Activated CD8-positive, alpha-beta memory T cell treated with anti-CD3 and anti-CD28 coated beads for 4 hours (primary cell): ENCODE results near the gene GLDN.
"Not testable (repeated sequence)": the region's sequence is repeated elsewhere in the genome, so short reads cannot be mapped to it uniquely, and the experiment has no call there.

Source experiments
- DNase-seq, 2 donors: peaks; one replicate each; pipeline ENCODE4 v3.0.0-alpha.2; 2020; ENCODE audit warnings: low read depth in 2 of 2

GLDN gene

GRCh38 chr15:51387699-51388041 lies 46.2 kb downstream of the GLDN start:
- DNase-seq = no peak

GRCh38 chr15:51388726-51389125 lies 47.3 kb downstream of the GLDN start:
- no peak for DNase-seq

GRCh38 chr15:51390241-51390965 lies 48.9 kb downstream of the GLDN start:
- no peak for DNase-seq

GRCh38 chr15:51390966-51391422 lies 49.5 kb downstream of the GLDN start:
- no peak for DNase-seq

GRCh38 chr15:51396921-51397320 lies 55.5 kb downstream of the GLDN start:
- no peak for DNase-seq

- DNase-seq = no peak
Observed at GRCh38 chr15:51398626-51399025, 57.2 kb downstream of the GLDN start.

GRCh38 chr15:51401051-51401780 lies 59.8 kb downstream of the GLDN start:
- DNase-seq = no peak

GRCh38 chr15:51401872-51402517 lies 60.5 kb downstream of the GLDN start:
- DNase-seq = no peak

- DNase-seq = no peak
Observed at GRCh38 chr15:51403072-51403878, 61.8 kb downstream of the GLDN start.

- no peak for DNase-seq
Observed at GRCh38 chr15:51403946-51404695, 62.7 kb downstream of the GLDN start.

- DNase-seq = no peak
Observed at GRCh38 chr15:51405693-51406523, 64.5 kb downstream of the GLDN start.

GRCh38 chr15:51414256-51414860 lies 72.9 kb downstream of the GLDN start:
- no peak for DNase-seq

GRCh38 chr15:51416129-51416528 lies 74.7 kb downstream of the GLDN start:
- no peak for DNase-seq

- not testable (repeated sequence) for DNase-seq
Observed at GRCh38 chr15:51423040-51423439, 81.6 kb downstream of the GLDN start.

- DNase-seq = no peak
Observed at GRCh38 chr15:51424780-51425179, 83.3 kb downstream of the GLDN start.

- DNase-seq = no peak
Observed at GRCh38 chr15:51425517-51426040, 84.1 kb downstream of the GLDN start.

GRCh38 chr15:51438526-51438925 lies 97.1 kb downstream of the GLDN start:
- no peak for DNase-seq

GRCh38 chr15:51443282-51443914 lies 101.9 kb downstream of the GLDN start:
- no peak for DNase-seq

- no peak for DNase-seq
Observed at GRCh38 chr15:51444112-51444511, 102.7 kb downstream of the GLDN start.
